C4-2B (cell line): ENCODE data around the gene PLD4.

Experiments
- ZFX ChIP-seq: fragments of 450-650 bp; IDR thresholded peaks from 2 replicates; pipeline ENCODE4 v1.6.1; 2017
- TF ChIP-seq, protein P1 (sequence below): fragments of 450-650 bp; conservative IDR thresholded peaks from 2 replicates; pipeline ENCODE4 v1.5.1; 2017; ENCODE audit warnings: mild to moderate bottlenecking

DNA sequence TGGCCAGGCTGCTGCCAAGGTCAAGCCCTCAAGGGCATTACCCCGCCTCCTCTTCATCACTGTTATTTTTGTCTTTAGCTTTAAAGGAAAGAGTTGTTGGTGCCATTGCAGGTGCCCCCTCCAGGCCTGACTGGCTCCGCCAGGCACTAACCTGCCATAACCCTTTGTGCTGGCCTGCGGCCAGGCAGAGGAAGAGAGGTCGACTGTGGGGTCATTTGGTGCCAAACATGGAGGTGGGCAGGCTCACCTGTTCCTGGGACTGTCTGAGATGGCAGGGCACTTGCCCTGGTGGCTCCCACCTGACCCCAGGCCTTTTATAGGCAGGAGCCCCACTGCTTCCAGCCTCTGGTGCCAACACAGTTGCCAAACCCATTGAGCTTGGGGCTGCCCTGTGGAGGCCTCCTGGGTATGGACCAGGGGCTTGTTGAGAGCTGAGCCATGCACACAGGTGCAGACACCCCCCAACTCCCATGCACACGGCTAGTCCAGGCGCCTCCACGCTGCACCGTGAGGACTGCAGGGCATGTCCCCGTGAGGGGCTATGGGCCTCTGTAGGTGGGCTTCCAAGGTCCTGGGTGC is 29.4 kb upstream of the PLD4 start:
- TF ChIP-seq, protein P1, sequence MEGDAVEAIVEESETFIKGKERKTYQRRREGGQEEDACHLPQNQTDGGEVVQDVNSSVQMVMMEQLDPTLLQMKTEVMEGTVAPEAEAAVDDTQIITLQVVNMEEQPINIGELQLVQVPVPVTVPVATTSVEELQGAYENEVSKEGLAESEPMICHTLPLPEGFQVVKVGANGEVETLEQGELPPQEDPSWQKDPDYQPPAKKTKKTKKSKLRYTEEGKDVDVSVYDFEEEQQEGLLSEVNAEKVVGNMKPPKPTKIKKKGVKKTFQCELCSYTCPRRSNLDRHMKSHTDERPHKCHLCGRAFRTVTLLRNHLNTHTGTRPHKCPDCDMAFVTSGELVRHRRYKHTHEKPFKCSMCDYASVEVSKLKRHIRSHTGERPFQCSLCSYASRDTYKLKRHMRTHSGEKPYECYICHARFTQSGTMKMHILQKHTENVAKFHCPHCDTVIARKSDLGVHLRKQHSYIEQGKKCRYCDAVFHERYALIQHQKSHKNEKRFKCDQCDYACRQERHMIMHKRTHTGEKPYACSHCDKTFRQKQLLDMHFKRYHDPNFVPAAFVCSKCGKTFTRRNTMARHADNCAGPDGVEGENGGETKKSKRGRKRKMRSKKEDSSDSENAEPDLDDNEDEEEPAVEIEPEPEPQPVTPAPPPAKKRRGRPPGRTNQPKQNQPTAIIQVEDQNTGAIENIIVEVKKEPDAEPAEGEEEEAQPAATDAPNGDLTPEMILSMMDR: no peak; the same call in 1 of the 2 replicates
- no peak for TF ChIP-seq ZFX
